Breast epithelium (tissue), 3 donors: ENCODE data around the gene PCDHA1.

Experiments
- CTCF ChIP-seq, 3 donors: fragments of 450-650 bp; IDR thresholded peaks; one replicate each; pipeline ENCODE4 v1.5.1; 2016 to 2017; ENCODE audit warnings: antibody characterized with exemption in 3 of 3, mild to moderate bottlenecking in 3 of 3, moderate library complexity in 3 of 3
- POLR2A ChIP-seq: fragments of 450-650 bp; IDR thresholded peaks from one replicate; pipeline ENCODE4 v1.6.1; 2016; ENCODE audit warnings: antibody characterized with exemption, mild to moderate bottlenecking, moderate library complexity

- TF ChIP-seq CTCF (IDR thresholded peaks at IDR 0.05), result no peak
- no peak for TF ChIP-seq POLR2A
Observed at GRCh38 chr5:140969880-140970279, 183.9 kb downstream of the PCDHA1 start.
